Measurements from ENCODE around the gene SLC66A1. TPM values are rescaled to one million over a fixed set of nuclear protein-coding genes. Genes with fewer than 3 reads are reported as not detected.

The SLC66A1 gene
- total RNA-seq, 2 experiments from 2014 or later, result 3.6 TPM

DNA sequence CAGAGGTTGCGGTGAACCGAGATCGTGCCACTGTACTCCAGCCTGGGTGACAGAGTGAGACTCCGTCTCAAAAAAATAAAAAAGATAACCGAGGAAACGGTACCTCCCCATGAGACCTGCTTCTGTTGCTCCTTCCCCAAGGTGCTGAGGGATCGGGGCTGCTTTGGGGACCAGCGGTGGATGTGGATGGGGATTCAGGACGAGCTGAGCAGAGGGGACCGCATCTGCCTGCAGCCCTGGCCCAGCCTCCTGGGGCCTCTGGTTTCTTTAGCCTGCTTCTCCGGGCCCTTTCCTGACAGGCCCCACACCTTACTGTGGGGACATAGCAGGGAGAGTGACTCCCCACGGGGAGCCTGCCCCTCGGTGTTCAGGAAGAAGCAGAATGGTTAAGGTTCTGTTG lies 17.1 kb downstream of the SLC66A1 start:
- H3K27me3 Mint-ChIP-seq, result no peaks in the 10 kb centered on the region
- ChIA-PET CTCF (no interaction called here), POLR2A (no interaction called here)
- H3K4me1 Mint-ChIP-seq (ENCODE audit: low read depth), result no peaks in the 10 kb centered on the region
- H3K4me3 Mint-ChIP-seq, result no peak overlapping the region
- no peaks in the 10 kb centered on the region for H3K36me3 Mint-ChIP-seq (ENCODE audit: low read depth)
- H3K27ac Mint-ChIP-seq, result no peak overlapping the region
- no peaks in the 10 kb centered on the region for H3K9me3 Mint-ChIP-seq
- no peak for DNase-seq
- TF ChIP-seq, protein P1, sequence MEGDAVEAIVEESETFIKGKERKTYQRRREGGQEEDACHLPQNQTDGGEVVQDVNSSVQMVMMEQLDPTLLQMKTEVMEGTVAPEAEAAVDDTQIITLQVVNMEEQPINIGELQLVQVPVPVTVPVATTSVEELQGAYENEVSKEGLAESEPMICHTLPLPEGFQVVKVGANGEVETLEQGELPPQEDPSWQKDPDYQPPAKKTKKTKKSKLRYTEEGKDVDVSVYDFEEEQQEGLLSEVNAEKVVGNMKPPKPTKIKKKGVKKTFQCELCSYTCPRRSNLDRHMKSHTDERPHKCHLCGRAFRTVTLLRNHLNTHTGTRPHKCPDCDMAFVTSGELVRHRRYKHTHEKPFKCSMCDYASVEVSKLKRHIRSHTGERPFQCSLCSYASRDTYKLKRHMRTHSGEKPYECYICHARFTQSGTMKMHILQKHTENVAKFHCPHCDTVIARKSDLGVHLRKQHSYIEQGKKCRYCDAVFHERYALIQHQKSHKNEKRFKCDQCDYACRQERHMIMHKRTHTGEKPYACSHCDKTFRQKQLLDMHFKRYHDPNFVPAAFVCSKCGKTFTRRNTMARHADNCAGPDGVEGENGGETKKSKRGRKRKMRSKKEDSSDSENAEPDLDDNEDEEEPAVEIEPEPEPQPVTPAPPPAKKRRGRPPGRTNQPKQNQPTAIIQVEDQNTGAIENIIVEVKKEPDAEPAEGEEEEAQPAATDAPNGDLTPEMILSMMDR (IDR thresholded peaks at IDR 0.05), result no peak
- ATAC-seq, result no peak
- intact Hi-C loops (cut with micrococcal nuclease), result no loop called here

DNA sequence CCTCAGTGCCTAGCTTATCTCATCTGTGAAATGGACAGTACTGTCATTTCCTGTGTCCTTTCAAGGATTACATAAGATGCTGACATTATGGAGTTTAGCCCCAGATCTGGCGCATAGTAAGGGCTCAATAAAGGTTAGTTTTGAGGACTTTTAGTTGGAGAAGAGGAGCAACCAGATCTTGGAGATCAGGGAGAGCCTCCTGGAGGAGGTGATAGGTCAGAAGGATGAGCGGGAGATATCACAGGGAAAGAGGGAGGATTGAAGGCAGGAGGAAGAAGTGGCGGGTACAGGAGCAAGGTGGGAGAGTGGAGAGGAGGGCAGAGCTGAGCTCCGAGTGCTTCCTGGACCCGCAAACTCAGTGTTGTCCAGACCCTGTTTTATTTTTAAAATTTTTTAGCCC lies 17.5 kb downstream of the SLC66A1 start:
- intact Hi-C loops (cut with micrococcal nuclease), result no loop called here
- Mint-ChIP-seq H3K36me3 (ENCODE audit: low read depth) (no peaks in the 10 kb centered on the region), H3K4me1 (ENCODE audit: low read depth) (no peaks in the 10 kb centered on the region), H3K27me3 (no peaks in the 10 kb centered on the region), H3K9me3 (no peaks in the 10 kb centered on the region), H3K4me3 (no peak overlapping the region), H3K27ac (no peak overlapping the region)
- DNase-seq (no peak), ATAC-seq (no peak)
- ChIA-PET POLR2A (interaction anchor here (0.5 kb wide), 1 partner anchor 9 kb away, joined by 3 read pairs; no protein-coding TSS in a partner anchor), CTCF (no interaction called here)
- TF ChIP-seq, protein P1 (IDR thresholded peaks at IDR 0.05), result no peak

DNA sequence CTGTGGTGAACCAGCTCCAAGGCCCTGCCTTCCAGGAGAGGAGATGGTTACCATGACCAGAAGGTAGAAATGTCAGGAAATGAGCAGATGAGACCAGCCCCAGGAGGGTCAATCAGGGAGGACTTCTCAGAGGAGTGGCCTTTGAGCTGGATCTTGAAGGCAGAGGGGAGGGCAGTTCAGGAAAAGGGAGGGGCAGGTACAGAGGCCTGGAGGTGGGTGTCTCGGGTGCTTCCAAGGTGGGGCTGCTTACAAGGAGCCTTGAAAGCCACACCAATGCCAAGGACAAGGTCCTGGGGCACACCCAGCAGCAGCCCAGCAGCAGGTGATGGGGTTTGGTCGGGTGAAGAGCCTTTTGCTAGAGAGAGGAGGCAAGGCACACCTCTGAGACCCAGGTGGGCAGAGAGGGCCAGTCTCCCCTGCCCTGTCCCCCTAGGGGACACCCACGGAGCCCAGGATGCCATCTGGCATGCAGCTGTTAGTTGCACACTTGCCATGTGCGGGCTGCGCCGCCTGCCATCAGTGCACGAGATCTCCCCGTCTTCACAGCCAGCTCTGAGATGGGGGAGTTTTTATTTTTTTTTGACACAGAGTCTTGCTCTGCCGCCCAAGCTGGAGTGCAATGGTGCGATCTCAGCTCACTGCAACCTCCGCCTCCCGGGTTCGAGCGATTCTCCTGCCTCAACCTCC lies 18.5 kb downstream of the SLC66A1 start:
- TF ChIP-seq, protein P1 (IDR thresholded peaks at IDR 0.05), result no peak

DNA sequence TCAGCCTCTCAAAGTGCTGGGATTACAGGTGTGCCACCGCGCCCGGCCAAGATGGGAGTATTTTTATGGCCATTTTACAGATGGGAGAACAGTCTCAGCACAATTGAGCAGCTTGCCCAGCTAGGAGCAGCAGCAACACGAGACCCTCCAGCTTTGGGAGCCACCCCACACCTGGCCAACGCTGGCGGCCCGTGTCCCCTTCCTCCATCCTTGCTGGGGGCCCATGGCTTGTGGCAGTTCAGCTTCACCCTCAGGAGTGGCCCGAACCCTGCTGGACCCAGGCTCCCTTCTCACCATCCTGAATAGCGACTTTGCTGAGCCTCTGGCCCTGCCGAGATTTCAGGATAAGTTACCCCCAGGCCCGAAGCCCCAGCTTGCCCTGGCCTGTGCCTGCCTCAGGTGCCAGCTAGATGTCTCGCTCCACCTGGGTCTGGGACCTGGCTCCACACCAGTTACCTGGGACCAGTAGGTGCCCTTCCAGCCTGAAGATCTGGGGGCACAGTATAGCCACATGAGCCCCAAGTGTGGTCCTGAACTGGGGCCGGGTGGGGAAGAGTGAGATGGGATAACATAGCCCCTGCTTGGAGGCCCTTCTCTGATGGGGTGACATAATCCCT lies 19.2 kb downstream of the SLC66A1 start:
- POLR2A ChIA-PET, result interaction anchor here (1.4 to 1.5 kb wide), 2 partner anchors 19 to 21 kb away, joined by 3 to 5 read pairs; no protein-coding TSS in a partner anchor

More for the DNA sequence above, 18.5 kb downstream of the SLC66A1 start:
- H3K27ac Mint-ChIP-seq, result no peak overlapping the region
- ATAC-seq (no peak), DNase-seq (no peak)
- no peaks in the 10 kb centered on the region for H3K27me3 Mint-ChIP-seq
- H3K4me1 Mint-ChIP-seq (ENCODE audit: low read depth), result no peaks in the 10 kb centered on the region
- H3K9me3 Mint-ChIP-seq, result no peaks in the 10 kb centered on the region
- ChIA-PET CTCF (interaction anchor here (1.4 kb wide), 1 partner anchor 14 kb away, joined by 5 read pairs; no protein-coding TSS in a partner anchor), POLR2A (interaction anchor here (0.5 to 1.5 kb wide), 3 partner anchors 10 to 20 kb away, joined by 3 to 5 read pairs (median 3); no protein-coding TSS in a partner anchor)
- no peak overlapping the region for H3K4me3 Mint-ChIP-seq
- intact Hi-C loops (cut with micrococcal nuclease), result no loop called here
- no peaks in the 10 kb centered on the region for H3K36me3 Mint-ChIP-seq (ENCODE audit: low read depth)

More for the DNA sequence above, 19.2 kb downstream of the SLC66A1 start:
- Mint-ChIP-seq H3K27me3 (no peaks in the 10 kb centered on the region), H3K36me3 (ENCODE audit: low read depth) (no peaks in the 10 kb centered on the region), H3K9me3 (no peaks in the 10 kb centered on the region), H3K27ac (no peak overlapping the region), H3K4me3 (no peak overlapping the region), H3K4me1 (ENCODE audit: low read depth) (peaks cover 6% of the 10 kb centered on the region)
- DNase-seq, result no peak
- intact Hi-C loops (cut with micrococcal nuclease), result no loop called here
- CTCF ChIA-PET, result interaction anchor here (1.4 kb wide), 1 partner anchor 13 kb away, joined by 5 read pairs; no protein-coding TSS in a partner anchor
- TF ChIP-seq, protein P1 (IDR thresholded peaks at IDR 0.05), result no peak
- ATAC-seq, result no peak

Measured in activated CD8-positive, alpha-beta T cell treated with anti-CD3 and anti-CD28 coated beads for 36 hours (primary cell).